ENCODE measurements around the gene SFMBT1. TPM values are rescaled to one million over a fixed set of nuclear protein-coding genes. Genes with fewer than 3 reads are reported as not detected.

The SFMBT1 gene
- total and polyA plus RNA-seq, 2 of the 8 experiments (the other 6 are each of a cell fraction or from before 2014, with no cell fraction given) = 8.1 to 16.8 TPM

DNA sequence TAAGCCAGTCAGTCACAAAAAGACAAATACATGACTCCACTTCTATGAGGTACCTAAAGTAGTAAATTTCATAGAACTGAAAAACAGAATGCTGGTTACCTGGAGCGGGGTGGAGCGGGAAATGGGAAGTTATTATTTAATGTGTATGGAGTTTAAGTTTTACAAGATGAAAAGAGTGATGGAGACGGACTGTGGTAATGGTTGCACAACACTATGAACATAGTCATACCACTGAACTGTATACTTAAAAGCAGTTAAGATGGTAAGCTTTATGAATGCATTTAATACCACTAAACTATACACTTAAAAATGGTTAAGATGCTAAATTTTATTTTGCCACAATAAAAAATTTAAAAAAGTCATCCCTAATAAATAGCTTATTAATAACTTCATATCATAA, 23.2 kb downstream of the SFMBT1 start:
- Histone ChIP-seq H3K23me2 (ENCODE audit: low read depth, low read length) (no peaks in the 10 kb centered on the region), H3K4me3 (ENCODE audit: extremely low read depth in 1 of 4, insufficient read depth in 2 of 4, low read depth in 3 of 4, low read length in 4 of 4) (no peak overlapping the region), H2BK120ac (replicated peaks; ENCODE audit: low read depth, low read length) (no peak overlapping the region), H3K79me1 (ENCODE audit: low read depth, low read length) (peaks cover 6% of the 10 kb centered on the region; the same call in 1 of the 2 replicates), H2BK15ac (ENCODE audit: low read length) (no peak overlapping the region), H4K91ac (replicated peaks; ENCODE audit: insufficient read length, low read length) (no peak overlapping the region), H3K4ac (replicated peaks; ENCODE audit: insufficient read length, low read depth, low read length) (no peak overlapping the region), H3K14ac (ENCODE audit: insufficient read length) (no peak overlapping the region), H2AFZ (ENCODE audit: low read length) (no peak overlapping the region), H3K4me1 (replicated peaks in 1 of 4; ENCODE audit: control insufficient read depth in 3 of 4, insufficient read depth in 4 of 4, low read length in 3 of 4) (peaks cover 2 to 12% (median 5%) of the 10 kb centered on the region in 4 experiments; a peak in 5 of 7 replicates), H3K36me3 (ENCODE audit: control insufficient read depth in 2 of 4, insufficient read depth in 4 of 4, low read length in 3 of 4) (no peaks in the 10 kb centered on the region), H4K20me1 (replicated peaks in 1 of 2; ENCODE audit: control insufficient read depth in 1 of 2, insufficient read depth in 2 of 2, low read length in 2 of 2) (no peaks in the 10 kb centered on the region), H2AK5ac (ENCODE audit: low read depth, low read length) (no peak overlapping the region), H3K56ac (replicated peaks; ENCODE audit: insufficient read length, low read depth, low read length) (no peak overlapping the region), H3K27me3 (replicated peaks in 1 of 4; ENCODE audit: control insufficient read depth in 3 of 4, extremely low read depth in 1 of 4, insufficient read depth in 3 of 4, low read length in 3 of 4) (no peaks in the 10 kb centered on the region), H4K5ac (ENCODE audit: insufficient read length, low read depth, low read length) (no peak overlapping the region), H3K79me2 (ENCODE audit: control insufficient read depth in 1 of 2, insufficient read depth in 2 of 2, low read length in 2 of 2) (peaks cover 0 to 40% of the 10 kb centered on the region in 2 experiments; a peak in 2 of 4 replicates), H2BK5ac (ENCODE audit: low read depth, low read length) (no peak overlapping the region), H3K9me3 (ENCODE audit: insufficient read depth in 2 of 2, low read depth in 1 of 2, low read length in 1 of 2) (no peaks in the 10 kb centered on the region), H4K8ac (ENCODE audit: extremely low read depth, insufficient read depth, low read length) (no peak overlapping the region), H3K27ac (ENCODE audit: low read depth, low read length) (no peak overlapping the region), H3K9ac (replicated peaks in 1 of 4; ENCODE audit: extremely low read depth in 1 of 4, low read depth in 3 of 4, low read length in 3 of 4) (no peak overlapping the region), H2BK20ac (ENCODE audit: low read length) (no peak overlapping the region), H3K18ac (ENCODE audit: extremely low read depth, low read length) (no peak overlapping the region), H3K4me2 (ENCODE audit: insufficient read depth in 1 of 2, low read depth in 2 of 2, low read length in 2 of 2) (no peak overlapping the region), H3K23ac (ENCODE audit: insufficient read length) (no peak overlapping the region), H2BK12ac (ENCODE audit: low read depth, low read length) (no peak overlapping the region)
- no peak for DNase-seq (ENCODE audit: low read depth in 1 of 2, low spot score in 2 of 2)
- no peak for FAIRE-seq
- CTCF ChIA-PET (ENCODE audit: partially characterized antibody) = interaction anchor here (0.8 to 1.0 kb wide), 3 partner anchors 11 to 88 kb away, joined by 3 read pairs; no protein-coding TSS in a partner anchor
- POLR2A ChIA-PET (ENCODE audit: partially characterized antibody) = interaction anchor here (2.2 kb wide), 1 partner anchor 22 kb away, joined by 4 read pairs; no protein-coding TSS in a partner anchor
- WGBS, 2 experiments (ENCODE audit: extremely low coverage in 1 of 2, insufficient coverage in 1 of 2, insufficient read length in 1 of 2, insufficient replicate concordance in 2 of 2, low coverage in 1 of 2, low lambda C conversion rate in 2 of 2, missing lambda C conversion rate in 1 of 2) = 94 to 100% methylated on average over 3 of the region's 3 CpGs
- TF ChIP-seq ASH2L (IDR thresholded peaks at IDR 0.05; ENCODE audit: low read length) = no peak
- no peak for TF ChIP-seq SIRT6 (IDR thresholded peaks at IDR 0.05; ENCODE audit: low read length)
- TF ChIP-seq TAF1 (IDR thresholded peaks at IDR 0.05; ENCODE audit: low read depth, low read length) = no peak
- no peak for TF ChIP-seq HDAC6 (IDR thresholded peaks at IDR 0.05; ENCODE audit: low read depth, low read length)
- no peak for TF ChIP-seq ATF2 (IDR thresholded peaks at IDR 0.05; ENCODE audit: low read length)
- no peak for TF ChIP-seq SAP30 (IDR thresholded peaks at IDR 0.05; ENCODE audit: insufficient read depth, insufficient replicate concordance, low read length)
- TF ChIP-seq GTF2F1 (IDR thresholded peaks at IDR 0.05; ENCODE audit: borderline replicate concordance, low read depth, low read length) = no peak
- TF ChIP-seq CEBPB (IDR thresholded peaks at IDR 0.05; ENCODE audit: low read depth, low read length) = no peak
- no peak for TF ChIP-seq ATF3 (IDR thresholded peaks at IDR 0.05; ENCODE audit: insufficient read depth, low read depth, low read length)
- TF ChIP-seq CHD2 (IDR thresholded peaks at IDR 0.05; ENCODE audit: low read length) = no peak
- TF ChIP-seq CHD1 (IDR thresholded peaks at IDR 0.05; ENCODE audit: low read depth, low read length) = no peak
